ENCODE data around the gene PLCB1. TPM values are rescaled to one million over a fixed set of nuclear protein-coding genes. Genes with fewer than 3 reads are reported as not detected.

The PLCB1 gene
- total and polyA plus RNA-seq, 2 of the 4 experiments (the other 2 are of a cell fraction): 5.6 to 16.1 TPM

DNA sequence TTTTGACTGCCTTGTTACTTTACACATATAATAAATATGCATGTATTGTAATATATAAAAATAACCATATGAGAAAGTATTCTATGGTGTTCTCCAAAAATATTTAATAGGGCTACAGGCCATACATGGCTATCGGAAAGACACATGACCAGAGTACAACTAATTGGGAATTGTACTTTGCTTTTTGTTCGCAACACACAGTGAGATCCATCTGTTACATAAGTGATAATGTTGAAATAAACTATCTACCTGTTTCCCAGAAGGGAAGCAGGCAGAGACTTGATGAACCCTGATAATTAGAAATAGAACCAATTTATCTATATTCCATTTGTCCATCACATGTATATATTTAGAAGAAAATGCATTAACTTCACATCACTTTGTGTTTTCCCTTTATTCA lies 592.8 kb downstream of the PLCB1 start:
- no peak overlapping the region for H3K14ac ChIP-seq (replicated peaks; ENCODE audit: low read depth, low read length)
- BruUV-seq (replicated peaks): no TSS peak
- in situ Hi-C loops (cut with MboI; ENCODE audit: low sequenced_read_pairs): loop anchor here (5.0 to 25.0 kb wide), 4 partner anchors 313 to 793 kb away; no protein-coding TSS in a partner anchor
- H3K4me3 ChIP-seq (ENCODE audit: insufficient read depth, low read depth, low read length): no peak overlapping the region
- H2AK5ac ChIP-seq (ENCODE audit: low read depth, low read length): no peak overlapping the region
- no peak for DNase-seq
- no peaks in the 10 kb centered on the region for H3K27me3 ChIP-seq (ENCODE audit: control insufficient read depth, insufficient read depth, low read length)
- TF ChIP-seq CHD1 (IDR thresholded peaks at IDR 0.05; ENCODE audit: low read depth, low read length) (no peak), CEBPB (IDR thresholded peaks at IDR 0.05; ENCODE audit: low read depth, low read length) (no peak), RCOR1 (IDR thresholded peaks at IDR 0.05; ENCODE audit: insufficient replicate concordance, low read length) (no peak), NFE2L2 (IDR thresholded peaks at IDR 0.05; ENCODE audit: low read depth, low read length) (no peak), MAFK (IDR thresholded peaks at IDR 0.05; ENCODE audit: low read depth, low read length) (no peak), FOS (IDR thresholded peaks at IDR 0.05; ENCODE audit: low read depth, low read length) (no peak), MAZ (IDR thresholded peaks at IDR 0.05; ENCODE audit: borderline replicate concordance, low read depth, low read length) (no peak), RAD21 (IDR thresholded peaks at IDR 0.05; ENCODE audit: low read length) (no peak), MXI1 (IDR thresholded peaks at IDR 0.05; ENCODE audit: borderline replicate concordance, low read depth, low read length) (no peak), CTCF (conservative IDR thresholded peaks at IDR 0.05; ENCODE audit: low read depth, low read length) (no peak), SMC3 (IDR thresholded peaks at IDR 0.05; ENCODE audit: low read depth, low read length) (no peak), POLR2A (IDR thresholded peaks at IDR 0.05; ENCODE audit: low read depth, low read length) (no peak), BHLHE40 (IDR thresholded peaks at IDR 0.05; ENCODE audit: low read depth, low read length) (no peak), RFX5 (IDR thresholded peaks at IDR 0.05; ENCODE audit: low read depth, low read length) (no peak)
- TF ChIP-seq, protein P1, sequence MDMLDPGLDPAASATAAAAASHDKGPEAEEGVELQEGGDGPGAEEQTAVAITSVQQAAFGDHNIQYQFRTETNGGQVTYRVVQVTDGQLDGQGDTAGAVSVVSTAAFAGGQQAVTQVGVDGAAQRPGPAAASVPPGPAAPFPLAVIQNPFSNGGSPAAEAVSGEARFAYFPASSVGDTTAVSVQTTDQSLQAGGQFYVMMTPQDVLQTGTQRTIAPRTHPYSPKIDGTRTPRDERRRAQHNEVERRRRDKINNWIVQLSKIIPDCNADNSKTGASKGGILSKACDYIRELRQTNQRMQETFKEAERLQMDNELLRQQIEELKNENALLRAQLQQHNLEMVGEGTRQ (IDR thresholded peaks at IDR 0.05; ENCODE audit: low read depth, low read length): no peak
- TF ChIP-seq, protein P2, sequence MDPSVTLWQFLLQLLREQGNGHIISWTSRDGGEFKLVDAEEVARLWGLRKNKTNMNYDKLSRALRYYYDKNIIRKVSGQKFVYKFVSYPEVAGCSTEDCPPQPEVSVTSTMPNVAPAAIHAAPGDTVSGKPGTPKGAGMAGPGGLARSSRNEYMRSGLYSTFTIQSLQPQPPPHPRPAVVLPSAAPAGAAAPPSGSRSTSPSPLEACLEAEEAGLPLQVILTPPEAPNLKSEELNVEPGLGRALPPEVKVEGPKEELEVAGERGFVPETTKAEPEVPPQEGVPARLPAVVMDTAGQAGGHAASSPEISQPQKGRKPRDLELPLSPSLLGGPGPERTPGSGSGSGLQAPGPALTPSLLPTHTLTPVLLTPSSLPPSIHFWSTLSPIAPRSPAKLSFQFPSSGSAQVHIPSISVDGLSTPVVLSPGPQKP (IDR thresholded peaks at IDR 0.05; ENCODE audit: borderline replicate concordance, low read depth, low read length): no peak
- no peak overlapping the region for H4K8ac ChIP-seq (ENCODE audit: low read depth in 2 of 2, low read length in 2 of 2)
- no peak overlapping the region for H2AK9ac ChIP-seq (replicated peaks; ENCODE audit: low read depth, low read length, poor library complexity)
- H2BK20ac ChIP-seq (ENCODE audit: low read depth, low read length): no peak overlapping the region
- H2BK15ac ChIP-seq (ENCODE audit: low read depth, low read length): no peak overlapping the region
- no peak overlapping the region for H2AFZ ChIP-seq (replicated peaks; ENCODE audit: low read length, poor library complexity)
- intact Hi-C loops (cut with micrococcal nuclease): loop anchor here (5.0 kb wide), 2 partner anchors 188 to 1958 kb away; partner anchors contain the start of gene BMP2
- H3K4me2 ChIP-seq (ENCODE audit: low read depth, low read length): no peak overlapping the region
- no peak overlapping the region for H3K23ac ChIP-seq (ENCODE audit: low read depth, low read length)
- no peaks in the 10 kb centered on the region for H3K36me3 ChIP-seq (ENCODE audit: control insufficient read depth, insufficient read depth, low read length)
- no peaks in the 10 kb centered on the region for H4K20me1 ChIP-seq (ENCODE audit: insufficient read depth, low read length)
- no peak overlapping the region for H2BK120ac ChIP-seq (ENCODE audit: low read depth, low read length)
- H3K4me1 ChIP-seq (ENCODE audit: control insufficient read depth, insufficient read depth, low read length): no peaks in the 10 kb centered on the region
- no peak overlapping the region for H3K27ac ChIP-seq (ENCODE audit: insufficient read depth, low read length)
- H3K9ac ChIP-seq (ENCODE audit: low read depth, low read length): no peak overlapping the region
- H3K9me3 ChIP-seq (ENCODE audit: control insufficient read depth, insufficient read depth, low read length): no peaks in the 10 kb centered on the region
- no peak overlapping the region for H3K18ac ChIP-seq (ENCODE audit: low read depth, low read length)
- H3K4ac ChIP-seq (ENCODE audit: low read depth, low read length): no peak overlapping the region
- dilution Hi-C loops (cut with HindIII; ENCODE audit: low sequenced_read_pairs, unreplicated experiment): no loop called here
- H2BK5ac ChIP-seq (ENCODE audit: low read depth, low read length, poor library complexity, severe bottlenecking): no peak overlapping the region
- ChIA-PET CTCF (no interaction called here), POLR2A (ENCODE audit: unreplicated experiment) (no interaction called here)
- no peak overlapping the region for H4K91ac ChIP-seq (ENCODE audit: insufficient read depth, low read depth, low read length)
- WGBS, 2 experiments (ENCODE audit: extremely low coverage in 2 of 2, insufficient read length in 1 of 2): no CpG with 5 or more reads among the region's 2 CpGs
- H3K9me1 ChIP-seq (ENCODE audit: insufficient read depth, low read length): no peaks in the 10 kb centered on the region
- no peak for ATAC-seq (ENCODE audit: low read depth)
- no peaks in the 10 kb centered on the region for H3K79me1 ChIP-seq (ENCODE audit: low read depth in 1 of 2, low read length in 2 of 2)
- H3K56ac ChIP-seq (ENCODE audit: extremely low read depth, insufficient read depth, low read length): no peak overlapping the region
- H4K5ac ChIP-seq (ENCODE audit: low read depth, low read length): no peak overlapping the region
